TTC549 (cell line): Measurements from ENCODE around the gene COL15A1.

ENCODE experiments used
- FAIRE-seq: peaks from 2 replicates; lab custom pipeline; 2012; peaks lifted over from hg19 to GRCh38; lab: Jason Lieb, UNC

Gene COL15A1

GRCh38 chr9:98973171-98973570, 29.5 kb downstream of the COL15A1 start:
- no peak for FAIRE-seq

DNA sequence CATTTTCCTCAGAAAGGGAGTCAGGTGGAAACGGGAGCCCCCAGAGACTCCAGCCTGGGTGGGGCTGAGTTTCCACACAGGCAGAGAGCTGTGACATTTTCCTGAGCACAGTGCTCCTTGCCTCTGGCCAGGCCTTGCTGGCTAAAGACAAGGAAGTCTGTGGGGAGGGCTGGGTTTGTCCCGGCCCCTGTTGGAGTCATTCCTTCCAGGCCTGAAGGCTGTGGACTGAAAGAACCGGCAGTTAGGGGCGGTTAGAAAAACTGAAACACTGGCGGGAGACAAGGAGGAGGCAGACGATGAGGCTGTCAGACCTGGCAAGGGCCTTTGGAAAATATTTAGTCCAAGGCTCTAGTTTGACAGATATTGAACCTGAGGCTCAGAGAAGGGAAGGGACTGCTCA, 29.9 kb downstream of the COL15A1 start:
- FAIRE-seq = no peak

DNA sequence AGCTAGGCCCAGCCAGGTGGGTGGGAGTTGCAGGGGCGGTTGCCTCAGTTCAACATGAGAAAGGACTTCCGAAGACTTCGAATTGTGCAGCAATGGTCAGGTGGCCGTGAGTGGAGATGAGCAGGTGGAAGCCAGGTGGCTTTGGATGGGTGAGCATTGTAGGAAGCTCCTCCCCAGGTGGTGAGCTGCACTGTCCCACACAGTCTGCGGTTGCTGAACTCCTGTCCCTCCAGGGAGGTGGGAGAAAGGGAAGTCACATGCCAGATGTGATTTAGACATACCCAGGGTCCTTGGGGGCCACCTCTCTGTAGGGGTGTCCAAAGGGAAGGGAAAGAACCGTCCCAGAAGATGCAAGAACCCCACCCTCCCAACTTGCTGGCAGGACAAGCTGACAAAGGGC, 30.4 kb downstream of the COL15A1 start:
- no peak for FAIRE-seq

DNA sequence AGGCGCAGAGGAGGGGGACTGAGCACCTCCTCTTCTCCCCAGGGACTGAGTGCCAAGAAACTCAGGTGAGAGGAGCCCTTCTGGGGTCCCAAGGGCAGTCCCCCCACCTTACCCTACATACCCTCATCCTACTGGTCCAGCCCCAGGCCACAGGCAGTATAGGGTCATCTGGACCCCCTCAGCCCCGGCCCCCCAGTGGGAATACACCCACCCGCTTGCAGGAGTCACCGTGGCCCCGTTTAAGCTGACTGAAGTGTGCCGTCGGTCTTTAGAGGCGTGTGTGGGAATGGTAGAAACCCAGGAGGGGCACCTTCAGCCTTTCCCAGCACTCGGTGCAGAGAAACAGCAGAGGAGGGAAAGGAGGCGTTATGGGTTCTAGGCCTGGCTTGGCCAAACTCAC, 30.8 kb downstream of the COL15A1 start:
- no peak for FAIRE-seq

DNA sequence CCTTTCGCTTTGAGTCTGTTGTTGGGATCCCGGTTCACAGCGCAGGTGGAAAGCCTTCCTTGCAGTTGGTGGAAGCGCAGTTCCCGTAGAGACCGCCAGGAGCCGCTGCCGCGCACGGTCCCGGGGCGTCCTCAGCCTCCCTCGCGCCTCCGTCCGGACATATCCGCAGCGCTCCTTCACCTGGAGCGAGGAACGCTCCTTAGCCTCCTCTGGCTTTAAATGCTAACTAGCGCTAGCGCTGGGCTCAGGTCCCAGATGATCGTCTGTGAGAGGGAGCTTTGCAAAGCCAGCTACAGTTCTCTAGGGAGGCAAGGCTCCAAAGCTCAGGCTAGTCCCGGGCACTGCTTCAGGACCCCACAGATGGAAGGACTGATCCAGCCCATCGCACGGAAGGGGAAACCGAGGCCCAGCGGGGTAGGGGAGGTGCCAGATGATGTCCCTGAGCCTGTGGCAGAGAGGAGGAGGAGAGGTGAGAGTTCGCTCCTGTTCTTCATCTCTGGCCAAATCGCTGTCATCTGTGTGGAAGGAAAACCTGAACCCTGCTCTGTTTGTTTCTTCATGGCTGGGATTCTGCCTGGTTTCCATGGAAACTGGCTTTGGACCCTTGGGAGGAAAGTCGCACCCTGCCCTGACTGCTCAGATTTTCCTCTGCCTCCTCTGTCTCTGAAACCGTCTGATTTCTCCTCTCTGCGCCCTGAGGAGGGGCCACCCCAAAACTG, 31.4 kb downstream of the COL15A1 start:
- FAIRE-seq = no peak

DNA sequence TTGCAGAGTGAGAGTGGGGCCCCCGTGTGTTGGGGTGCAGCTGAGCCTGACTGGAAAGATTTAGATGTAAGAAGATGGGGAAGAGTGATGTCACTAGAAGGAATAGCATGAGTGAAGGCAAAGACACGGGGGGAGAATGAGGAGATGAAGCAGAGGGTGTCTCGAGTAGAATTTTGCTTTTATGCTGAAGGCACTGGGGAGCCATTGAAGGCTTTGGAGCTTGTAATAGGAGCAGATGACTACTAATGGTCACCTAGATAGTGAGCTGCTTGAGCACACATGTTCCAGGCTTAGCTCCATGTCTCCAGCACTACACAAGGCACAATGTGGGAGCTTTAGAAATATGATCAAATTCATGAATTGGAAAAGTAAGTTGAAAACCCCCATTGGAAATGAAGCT, 32.1 kb downstream of the COL15A1 start:
- FAIRE-seq = no peak

GRCh38 chr9:98977246-98977714, 33.6 kb downstream of the COL15A1 start:
- no peak for FAIRE-seq

DNA sequence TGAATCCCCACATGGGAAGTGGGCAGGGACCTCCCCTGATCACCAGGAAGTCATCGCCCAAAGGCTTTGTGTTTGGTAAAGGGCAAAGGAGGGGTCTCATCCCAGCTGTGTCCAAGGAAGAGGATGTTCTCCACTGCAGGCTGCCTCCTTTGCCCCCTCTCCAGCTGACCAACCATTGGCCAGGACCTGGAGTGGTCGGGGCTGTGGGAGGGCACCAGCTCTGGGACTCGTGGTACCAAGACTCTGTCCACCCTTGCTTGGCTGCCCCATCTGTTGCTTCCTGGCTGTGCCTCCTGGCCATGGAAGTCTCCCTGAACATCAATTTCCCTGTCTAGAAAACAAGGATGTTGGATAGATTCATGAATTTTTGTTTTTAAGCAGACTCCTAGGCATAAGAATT, 34.1 kb downstream of the COL15A1 start:
- FAIRE-seq = no peak

GRCh38 chr9:98978231-98978681, 34.5 kb downstream of the COL15A1 start:
- FAIRE-seq = no peak

- no peak for FAIRE-seq
These were observed 36.6 kb downstream of the COL15A1 start for GRCh38 chr9:98980291-98980690.

GRCh38 chr9:98983295-98984268, 39.9 kb downstream of the COL15A1 start:
- no peak for FAIRE-seq

DNA sequence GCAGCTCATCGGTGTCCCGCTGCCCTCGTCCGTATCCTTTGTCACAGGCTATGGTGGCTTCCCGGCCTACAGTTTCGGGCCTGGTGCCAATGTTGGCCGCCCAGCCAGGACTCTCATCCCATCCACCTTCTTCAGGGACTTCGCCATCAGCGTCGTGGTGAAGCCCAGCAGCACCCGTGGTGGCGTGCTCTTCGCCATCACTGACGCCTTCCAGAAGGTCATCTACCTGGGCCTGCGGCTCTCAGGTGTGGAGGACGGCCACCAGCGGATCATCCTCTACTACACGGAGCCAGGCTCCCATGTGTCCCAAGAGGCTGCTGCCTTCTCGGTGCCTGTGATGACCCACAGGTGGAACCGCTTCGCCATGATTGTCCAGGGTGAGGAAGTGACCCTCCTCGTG, 41.9 kb downstream of the COL15A1 start:
- no peak for FAIRE-seq

DNA sequence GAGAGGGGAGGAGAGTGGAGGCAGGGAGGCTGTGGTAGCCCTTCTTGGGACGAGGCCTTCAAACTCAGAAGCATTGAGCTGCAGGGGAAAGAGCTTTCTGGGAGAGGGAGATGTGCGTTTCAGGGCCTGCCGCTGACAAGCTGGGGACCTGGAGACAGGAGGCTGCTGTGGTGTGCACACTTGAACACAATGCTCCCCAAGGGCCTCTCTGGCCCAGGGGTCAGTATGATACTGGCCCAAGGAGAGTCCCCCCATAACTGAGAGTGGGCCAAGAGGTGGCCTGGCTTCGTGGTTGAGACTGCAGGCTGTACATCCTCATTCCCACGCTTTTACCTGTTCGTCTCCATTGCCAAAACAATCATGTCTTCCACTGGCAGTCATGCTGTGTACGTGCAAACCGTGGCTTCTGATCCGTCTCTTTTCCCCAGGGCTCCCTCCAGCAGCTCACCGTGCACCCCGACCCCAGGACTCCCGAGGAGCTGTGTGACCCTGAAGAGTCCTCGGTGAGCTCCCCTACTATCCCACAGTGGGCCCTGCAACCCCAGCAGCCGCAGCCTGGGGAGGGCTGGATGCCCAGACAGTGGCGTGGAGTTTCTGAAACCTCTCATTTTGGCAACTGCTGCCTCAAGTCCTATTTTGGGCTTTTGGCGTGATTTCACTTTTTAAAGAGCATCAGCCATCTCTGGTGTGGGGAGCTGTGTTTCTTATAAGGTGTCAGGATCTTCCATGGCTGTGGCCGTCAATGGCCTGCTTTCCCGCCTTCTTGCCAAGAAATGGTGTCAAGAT, 43.4 kb downstream of the COL15A1 start:
- FAIRE-seq = no peak

- no peak for FAIRE-seq
These were observed 45.6 kb downstream of the COL15A1 start for GRCh38 chr9:98989036-98990000.

DNA sequence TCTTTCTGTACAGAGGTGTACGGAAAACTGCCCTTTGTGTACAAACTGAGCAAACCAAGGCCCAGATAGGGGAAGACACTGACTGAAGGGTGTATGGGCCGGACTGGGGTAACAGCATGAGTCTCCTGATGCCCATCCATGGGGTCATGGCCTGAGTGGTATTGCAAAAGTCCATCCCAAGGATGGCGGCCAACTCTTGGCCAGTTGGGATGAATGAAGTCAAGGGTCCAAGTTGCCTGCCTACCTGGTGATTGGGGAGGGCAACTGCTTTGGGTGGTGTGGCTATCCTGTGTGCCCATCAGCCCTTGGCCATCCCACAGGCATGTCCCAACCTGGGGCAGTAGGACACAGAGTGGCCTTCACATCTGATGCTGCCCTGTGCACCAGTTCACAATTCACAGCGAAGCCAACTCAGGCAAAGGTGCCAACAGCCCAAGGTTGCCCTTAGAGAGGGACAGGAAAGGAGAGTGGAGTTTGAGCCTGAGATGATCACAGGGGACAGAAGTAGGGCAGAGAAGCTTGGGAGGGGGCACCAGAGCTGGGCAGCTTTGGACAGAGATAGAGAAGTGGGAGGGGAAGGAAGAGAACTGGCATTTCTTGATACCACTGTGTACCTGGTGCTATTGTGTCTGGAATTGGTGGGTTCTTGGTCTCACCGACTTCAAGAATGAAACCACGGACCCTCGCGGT, 46.6 kb downstream of the COL15A1 start:
- no peak for FAIRE-seq

- FAIRE-seq = no peak
These were observed 48.6 kb downstream of the COL15A1 start for GRCh38 chr9:98992107-98992884.

GRCh38 chr9:98992885-98993569, 49.3 kb downstream of the COL15A1 start:
- no peak for FAIRE-seq

DNA sequence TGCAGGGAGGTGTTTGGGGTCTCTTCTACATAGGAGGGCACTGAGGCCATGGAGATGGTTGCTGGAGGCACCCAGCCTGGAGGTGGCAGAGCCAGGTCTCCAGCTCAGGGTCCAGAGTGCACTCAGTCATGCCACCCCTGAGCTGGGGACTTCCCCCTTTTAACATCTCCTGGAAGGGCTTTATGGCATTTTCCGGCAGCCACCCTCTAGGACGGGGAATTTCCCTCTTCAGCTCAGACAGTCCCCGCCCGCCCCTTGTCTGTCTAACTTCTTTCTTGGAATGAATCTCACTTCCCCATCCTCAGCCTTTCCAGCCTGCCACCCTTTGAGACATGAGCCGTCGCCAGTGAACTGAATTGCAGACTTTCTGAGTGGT, 49.9 kb downstream of the COL15A1 start:
- FAIRE-seq = no peak
